H9 (cell line): ENCODE measurements around the gene PDZD2. TPM values are rescaled to one million over a fixed set of nuclear protein-coding genes. Genes with fewer than 3 reads are reported as not detected.

ENCODE experiments used
- DNase-seq: peaks from one replicate; pipeline ENCODE4 v3.0.0-alpha.2; 2017
- H2AFZ ChIP-seq: one replicate; pipeline ENCODE4 v1.6.1; 2013; ENCODE audit warnings: mild to moderate bottlenecking, low read length, control low read depth, moderate library complexity
- H2AK5ac ChIP-seq: 2 replicates; pipeline ENCODE4 v1.6.1; 2013; ENCODE audit warnings: low read length, control low read depth, mixed read lengths; ENCODE audit not compliant: insufficient read length
- H2BK120ac ChIP-seq: one replicate; pipeline ENCODE4 v1.6.1; 2013; ENCODE audit warnings: low read depth, mild to moderate bottlenecking, low read length, control low read depth, inconsistent platforms; ENCODE audit not compliant: poor library complexity, severe bottlenecking
- H2BK12ac ChIP-seq: 2 replicates; pipeline ENCODE4 v1.6.1; 2013; ENCODE audit warnings: low read length, control low read depth, mixed read lengths, low read depth; ENCODE audit not compliant: insufficient read length
- H2BK15ac ChIP-seq: 2 replicates; pipeline ENCODE4 v1.6.1; 2013; ENCODE audit warnings: low read depth, low read length, control low read depth
- H2BK20ac ChIP-seq: one replicate; pipeline ENCODE4 v1.6.1; 2013; ENCODE audit warnings: low read depth, mild to moderate bottlenecking, low read length, control low read depth, inconsistent platforms; ENCODE audit not compliant: poor library complexity, severe bottlenecking
- H2BK5ac ChIP-seq: 2 replicates; pipeline ENCODE4 v1.6.1; 2013; ENCODE audit warnings: low read length, control low read depth, mixed read lengths; ENCODE audit not compliant: insufficient read length
- H3K14ac ChIP-seq: 2 replicates; pipeline ENCODE4 v1.6.1; 2013; ENCODE audit warnings: low read length, control low read depth; ENCODE audit not compliant: insufficient read depth
- H3K18ac ChIP-seq: 2 replicates; pipeline ENCODE4 v1.6.1; 2013; ENCODE audit warnings: low read depth, mild to moderate bottlenecking, mixed read lengths, low read length, control low read depth; ENCODE audit not compliant: insufficient read length
- H3K23ac ChIP-seq: 2 replicates; pipeline ENCODE4 v1.6.1; 2013; ENCODE audit warnings: low read length, control low read depth, mixed read lengths, low read depth; ENCODE audit not compliant: insufficient read length
- H3K23me2 ChIP-seq: 2 replicates; pipeline ENCODE4 v1.6.1; 2013; ENCODE audit warnings: low read depth, mild to moderate bottlenecking, mixed read lengths, low read length, control low read depth; ENCODE audit not compliant: insufficient read length, poor library complexity, severe bottlenecking
- H3K27ac ChIP-seq: 2 replicates; pipeline ENCODE4 v1.5.1; 2013; ENCODE audit warnings: low read length, control low read depth, mixed read lengths, low read depth; ENCODE audit not compliant: insufficient read length
- H3K27me3 ChIP-seq: 2 replicates; pipeline ENCODE4 v1.6.1; 2013; ENCODE audit warnings: low read length, control low read depth, inconsistent platforms; ENCODE audit not compliant: insufficient read depth
- H3K4ac ChIP-seq: 2 replicates; pipeline ENCODE4 v1.6.1; 2013; ENCODE audit warnings: low read depth, mild to moderate bottlenecking, control low read depth, inconsistent platforms, low read length, moderate library complexity
- H3K4me1 ChIP-seq: 2 replicates; pipeline ENCODE4 v1.6.1; 2013; ENCODE audit warnings: low read length, control low read depth, inconsistent platforms; ENCODE audit not compliant: insufficient read depth
- H3K4me2 ChIP-seq: 2 replicates; pipeline ENCODE4 v1.6.1; 2013; ENCODE audit warnings: low read length, control low read depth, mixed read lengths; ENCODE audit not compliant: insufficient read length, insufficient read depth
- H3K56ac ChIP-seq: 2 replicates; pipeline ENCODE4 v1.6.1; 2013; ENCODE audit warnings: low read depth, mild to moderate bottlenecking, mixed read lengths, low read length, control low read depth; ENCODE audit not compliant: insufficient read length
- H3K79me1 ChIP-seq: 2 replicates; pipeline ENCODE4 v1.6.1; 2013; ENCODE audit warnings: low read depth, mild to moderate bottlenecking, moderate library complexity, low read length, control low read depth, inconsistent platforms; ENCODE audit not compliant: insufficient read depth, poor library complexity, severe bottlenecking
- H3K79me2 ChIP-seq: 2 replicates; pipeline ENCODE4 v1.6.1; 2013; ENCODE audit warnings: low read length, control low read depth, inconsistent platforms; ENCODE audit not compliant: insufficient read depth
- H3K9ac ChIP-seq: 2 replicates; pipeline ENCODE4 v1.6.1; 2013; ENCODE audit warnings: low read length, control low read depth, mixed read lengths; ENCODE audit not compliant: insufficient read length; ENCODE audit errors: extremely low read depth
- H3K9me3 ChIP-seq: one replicate; pipeline ENCODE4 v1.6.1; 2013; ENCODE audit warnings: low read depth, low read length, inconsistent platforms; ENCODE audit not compliant: control insufficient read depth
- H3T11ph ChIP-seq: one replicate; pipeline ENCODE4 v1.6.1; 2013; ENCODE audit warnings: mild to moderate bottlenecking, low read length, control low read depth, inconsistent platforms
- H4K20me1 ChIP-seq: one replicate; pipeline ENCODE4 v1.6.1; 2013; ENCODE audit not compliant: control insufficient read depth, insufficient read length, insufficient read depth
- H4K5ac ChIP-seq: 2 replicates; pipeline ENCODE4 v1.6.1; 2013; ENCODE audit warnings: low read depth, mild to moderate bottlenecking, mixed read lengths, low read length, control low read depth; ENCODE audit not compliant: insufficient read length
- H4K8ac ChIP-seq: replicated peaks from 2 replicates; pipeline ENCODE4 v1.6.1; 2013; ENCODE audit warnings: low read length, control low read depth, mixed read lengths, low read depth; ENCODE audit not compliant: insufficient read length
- H4K91ac ChIP-seq: 2 replicates; pipeline ENCODE4 v1.6.1; 2013; ENCODE audit warnings: low read depth, mild to moderate bottlenecking, moderate library complexity, mixed read lengths, low read length, control low read depth; ENCODE audit not compliant: insufficient read length
- H3K27ac Mint-ChIP-seq, 3 experiments: 2 replicates in 2 of 3; 3 replicates in 1 of 3; pipeline ENCODE4 v1.8.0; 2020 to 2021; ENCODE audit warnings: mixed read lengths in 3 of 3, mild to moderate bottlenecking in 1 of 3, moderate library complexity in 1 of 3
- H3K27me3 Mint-ChIP-seq: 2 replicates; pipeline ENCODE4 v1.8.0; 2021; ENCODE audit warnings: low read depth, mild to moderate bottlenecking, moderate library complexity, mixed read lengths
- H3K36me3 Mint-ChIP-seq, 3 experiments: 2 replicates in 2 of 3; 3 replicates in 1 of 3; pipeline ENCODE4 v1.8.0; 2020 to 2021; ENCODE audit warnings: low read depth in 3 of 3, mixed read lengths in 3 of 3; ENCODE audit not compliant: insufficient read depth in 1 of 3
- H3K4me1 Mint-ChIP-seq, 2 experiments: 2 replicates each; pipeline ENCODE4 v1.8.0; 2020; ENCODE audit warnings: mixed read lengths in 2 of 2
- H3K4me3 Mint-ChIP-seq, 2 experiments: 2 replicates in 1 of 2; 3 replicates in 1 of 2; pipeline ENCODE4 v1.8.0; 2020 to 2021; ENCODE audit warnings: mild to moderate bottlenecking in 2 of 2, mixed read lengths in 2 of 2, moderate library complexity in 1 of 2
- H3K9me3 Mint-ChIP-seq, 2 experiments: 2 replicates in 1 of 2; 3 replicates in 1 of 2; pipeline ENCODE4 v1.8.0; 2020; ENCODE audit warnings: mild to moderate bottlenecking in 2 of 2, mixed read lengths in 2 of 2, moderate library complexity in 1 of 2
- WGBS: extraction: QIAGEN DNeasy Blood & Tissue Kit; methylation state at CpG from one replicate; pipeline ENCODE4 v1.1.7; 2013; ENCODE audit warnings: missing lambda C conversion rate, low lambda C conversion rate, mixed read lengths; ENCODE audit not compliant: insufficient read length; ENCODE audit errors: extremely low coverage; 5-methylcytosine and 5-hydroxymethylcytosine counted together
- total RNA-seq: library from RNA; stranded (reverse); gene quantifications from 2 replicates; pipeline ENCODE4 v1.2.1, GENCODE V29; 2021
- TF ChIP-seq, protein P1 (sequence below): fragments of 200-600 bp; sonication (generic); conservative IDR thresholded peaks from 3 replicates; pipeline ENCODE4 v1.8.0; 2021; ENCODE audit warnings: antibody characterized with exemption, mild to moderate bottlenecking

PDZD2 gene
- total RNA-seq, 1 experiment from 2014 or later = 9.9 TPM

DNA sequence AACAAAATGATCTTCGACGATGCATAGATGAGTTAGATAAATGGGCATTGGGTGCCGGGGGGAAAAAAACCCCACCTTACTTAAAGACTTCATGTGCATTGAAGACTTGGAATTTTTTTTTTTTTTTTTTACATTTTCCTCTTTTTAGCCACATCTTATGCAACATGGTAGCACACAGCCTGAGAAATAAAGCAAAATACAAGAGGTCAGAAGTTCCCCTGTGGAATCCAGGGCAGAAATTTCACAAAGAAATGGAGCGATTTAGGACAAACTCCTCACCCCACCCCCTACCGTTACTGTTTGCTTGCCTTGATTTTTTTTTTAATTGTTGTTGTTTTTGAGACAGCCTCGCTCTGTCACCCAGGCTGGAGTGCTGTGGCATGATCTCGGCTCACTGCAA lies 382.0 kb downstream of the PDZD2 start:
- Histone ChIP-seq H4K5ac (no peak overlapping the region), H2BK15ac (no peak overlapping the region)
- H3K36me3 Mint-ChIP-seq = no peaks in the 10 kb centered on the region

More for the DNA sequence above, 382.0 kb downstream of the PDZD2 start:
- Histone ChIP-seq H3K14ac (no peak overlapping the region), H2AFZ (no peak overlapping the region), H3K79me2 (no peaks in the 10 kb centered on the region), H3K79me1 (no peaks in the 10 kb centered on the region), H4K8ac (no peak overlapping the region), H3K4me2 (no peak overlapping the region), H2AK5ac (no peak overlapping the region), H3K18ac (no peak overlapping the region), H3K27ac (no peak overlapping the region), H3K27me3 (no peaks in the 10 kb centered on the region), H3K9me3 (no peaks in the 10 kb centered on the region), H3K56ac (no peak overlapping the region), H3K4ac (no peak overlapping the region), H4K91ac (no peak overlapping the region), H2BK12ac (no peak overlapping the region), H3T11ph (no peak overlapping the region), H3K23ac (no peak overlapping the region), H2BK20ac (no peak overlapping the region), H2BK5ac (no peak overlapping the region), H2BK120ac (no peak overlapping the region), H3K4me1 (peaks cover 12% of the 10 kb centered on the region; the same call in 1 of the 2 replicates), H4K20me1 (no peaks in the 10 kb centered on the region), H3K23me2 (peaks cover 2% of the 10 kb centered on the region), H3K9ac (no peak overlapping the region)
- Mint-ChIP-seq H3K27ac (no peak overlapping the region), H3K4me3 (no peak overlapping the region), H3K9me3 (no peaks in the 10 kb centered on the region), H3K27me3 (no peaks in the 10 kb centered on the region; the same call in 1 of the 2 replicates), H3K4me1 (peaks cover 35 to 37% of the 10 kb centered on the region in 2 experiments)
- TF ChIP-seq, protein P1, sequence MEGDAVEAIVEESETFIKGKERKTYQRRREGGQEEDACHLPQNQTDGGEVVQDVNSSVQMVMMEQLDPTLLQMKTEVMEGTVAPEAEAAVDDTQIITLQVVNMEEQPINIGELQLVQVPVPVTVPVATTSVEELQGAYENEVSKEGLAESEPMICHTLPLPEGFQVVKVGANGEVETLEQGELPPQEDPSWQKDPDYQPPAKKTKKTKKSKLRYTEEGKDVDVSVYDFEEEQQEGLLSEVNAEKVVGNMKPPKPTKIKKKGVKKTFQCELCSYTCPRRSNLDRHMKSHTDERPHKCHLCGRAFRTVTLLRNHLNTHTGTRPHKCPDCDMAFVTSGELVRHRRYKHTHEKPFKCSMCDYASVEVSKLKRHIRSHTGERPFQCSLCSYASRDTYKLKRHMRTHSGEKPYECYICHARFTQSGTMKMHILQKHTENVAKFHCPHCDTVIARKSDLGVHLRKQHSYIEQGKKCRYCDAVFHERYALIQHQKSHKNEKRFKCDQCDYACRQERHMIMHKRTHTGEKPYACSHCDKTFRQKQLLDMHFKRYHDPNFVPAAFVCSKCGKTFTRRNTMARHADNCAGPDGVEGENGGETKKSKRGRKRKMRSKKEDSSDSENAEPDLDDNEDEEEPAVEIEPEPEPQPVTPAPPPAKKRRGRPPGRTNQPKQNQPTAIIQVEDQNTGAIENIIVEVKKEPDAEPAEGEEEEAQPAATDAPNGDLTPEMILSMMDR = no peak
- WGBS = no CpG with 5 or more reads among the region's 7 CpGs
- no peak for DNase-seq
